A549 (cell line): ENCODE results near the gene SHISAL2A. TPM values are rescaled to one million over a fixed set of nuclear protein-coding genes. Genes with fewer than 3 reads are reported as not detected.

Experiments
- ATAC-seq, 2 experiments: fragments of 200-7000 bp in 1 of 2; fragments of >200 bp in 1 of 2; cut with Nextera tagmentation in 1 of 2; cut with Tn5 transposase in 1 of 2; 3 replicates each; pipeline versions ENCODE4 v1.8.0 to v1.9.1; 2018 to 2020; ENCODE audit warnings: mild to moderate bottlenecking in 1 of 2, moderate library complexity in 1 of 2
- CTCF ChIA-PET: fragments of 300-600 bp; sonication (Branson Sonifier 250); formaldehyde crosslinking; extraction: SDS; loops from one replicate; lab custom pipeline; 2021; ENCODE audit warnings: antibody characterized with exemption, inconsistent platforms; lab: Yijun Ruan, JAX
- POLR2A ChIA-PET: fragments of 350-600 bp; formaldehyde crosslinking; extraction: SDS; loops from one replicate; lab custom pipeline; 2021; ENCODE audit warnings: antibody characterized with exemption, inconsistent platforms; lab: Yijun Ruan, JAX
- DNase-seq, 2 experiments: peaks; one replicate each; pipeline versions ENCODE4 v3.0.0 to v3.0.0-alpha.2; 2011 to 2016; ENCODE audit warnings: low read depth in 1 of 2, low spot score in 1 of 2
- FAIRE-seq: peaks from 2 replicates; lab custom pipeline; 2011; peaks lifted over from hg19 to GRCh38; lab: Jason Lieb, UNC
- H3K27ac ChIP-seq, 2 experiments: fragments of >200 bp; sonication (Bioruptor Twin); formaldehyde crosslinking; 3 replicates each; pipeline ENCODE4 v1.5.1; 2016 to 2017
- H3K4me1 ChIP-seq: fragments of >200 bp; sonication (Bioruptor Twin); formaldehyde crosslinking; 3 replicates; pipeline ENCODE4 v1.6.1; 2016
- H3K4me2 ChIP-seq: fragments of >200 bp; sonication (Bioruptor Twin); formaldehyde crosslinking; 3 replicates; pipeline ENCODE4 v1.6.1; 2016
- H3K4me3 ChIP-seq: fragments of >200 bp; sonication (Bioruptor Twin); formaldehyde crosslinking; 3 replicates; pipeline ENCODE4 v1.5.1; 2016
- H3K9me3 ChIP-seq: fragments of >200 bp; sonication (Bioruptor Twin); formaldehyde crosslinking; 3 replicates; pipeline ENCODE4 v1.6.1; 2016
- CHD4 ChIP-seq: fragments of 200-600 bp; sonication (generic); IDR thresholded peaks from 2 replicates; pipeline ENCODE4 v1.6.1; 2016; ENCODE audit warnings: antibody characterized with exemption, mild to moderate bottlenecking, borderline replicate concordance
- EHMT2 ChIP-seq: fragments of 200-600 bp; sonication (generic); IDR thresholded peaks from 2 replicates; pipeline ENCODE4 v1.6.1; 2016; ENCODE audit warnings: antibody characterized with exemption, low read depth, mild to moderate bottlenecking, moderate library complexity
- FOSB ChIP-seq: fragments of 250-450 bp; sonication (Bioruptor Pico); IDR thresholded peaks from 2 replicates; pipeline ENCODE4 v1.5.0; 2020; ENCODE audit warnings: mild to moderate bottlenecking, moderate library complexity
- HOXA7 ChIP-seq: fragments of 250-450 bp; sonication (Bioruptor Pico); IDR thresholded peaks from 2 replicates; pipeline ENCODE4 v1.5.0; 2020; ENCODE audit warnings: mild to moderate bottlenecking, moderate library complexity
- HOXB5 ChIP-seq: fragments of 250-450 bp; sonication (Bioruptor Pico); IDR thresholded peaks from 2 replicates; pipeline ENCODE4 v1.5.0; 2020; ENCODE audit warnings: mild to moderate bottlenecking, moderate library complexity
- JUN ChIP-seq, 2 experiments: fragments of >200 bp; sonication (Bioruptor Twin); formaldehyde crosslinking; IDR thresholded peaks; 2 replicates in 1 of 2; 3 replicates in 1 of 2; pipeline ENCODE4 v1.6.1; 2016 to 2017
- MAFK ChIP-seq: fragments of 450-650 bp; IDR thresholded peaks from 2 replicates; pipeline ENCODE4 v1.6.1; 2014; ENCODE audit not compliant: partially characterized antibody
- MAZ ChIP-seq: fragments of 150-350 bp; IDR thresholded peaks from 2 replicates; pipeline ENCODE4 v1.6.1; 2014; ENCODE audit warnings: antibody characterized with exemption, low read depth, low read length, borderline replicate concordance
- MYC ChIP-seq: IDR thresholded peaks from 2 replicates; pipeline ENCODE4 v1.6.1; 2012; ENCODE audit warnings: mild to moderate bottlenecking, inconsistent platforms, low read length, improper control_type of control experiment, borderline replicate concordance
- NPAS2 ChIP-seq: fragments of 250-450 bp; sonication (Bioruptor Pico); IDR thresholded peaks from 2 replicates; pipeline ENCODE4 v1.8.0; 2022; ENCODE audit warnings: mild to moderate bottlenecking, moderate library complexity, borderline replicate concordance
- POLR2A ChIP-seq: IDR thresholded peaks from 2 replicates; pipeline ENCODE4 v1.6.1; 2012; ENCODE audit warnings: mild to moderate bottlenecking, low read length
- POLR2AphosphoS2 ChIP-seq: conservative IDR thresholded peaks from 2 replicates; pipeline ENCODE4 v1.6.1; 2012; ENCODE audit warnings: low read length, improper control_type of control experiment, inconsistent platforms
- RAD21 ChIP-seq, 2 experiments: fragments of >200 bp in 1 of 2; sonication (Bioruptor Twin) in 1 of 2; formaldehyde crosslinking in 1 of 2; IDR thresholded peaks in 1 of 2; conservative IDR thresholded peaks in 1 of 2; 2 replicates in 1 of 2; 3 replicates in 1 of 2; pipeline ENCODE4 v1.6.1; 2012 to 2018; ENCODE audit warnings: inconsistent platforms in 1 of 2
- RARB ChIP-seq: fragments of 250-450 bp; sonication (Bioruptor Pico); IDR thresholded peaks from 2 replicates; pipeline ENCODE4 v1.8.0; 2021; ENCODE audit warnings: mild to moderate bottlenecking, moderate library complexity
- RCOR1 ChIP-seq: fragments of 150-350 bp; IDR thresholded peaks from 2 replicates; pipeline ENCODE4 v1.6.1; 2014; ENCODE audit warnings: antibody characterized with exemption, low read length, low read depth
- RFX5 ChIP-seq: fragments of 450-650 bp; IDR thresholded peaks from 2 replicates; pipeline ENCODE4 v1.7.1; 2014; ENCODE audit warnings: antibody characterized with exemption, mild to moderate bottlenecking, moderate library complexity
- TFCP2L1 ChIP-seq: fragments of 250-450 bp; sonication (Bioruptor Pico); IDR thresholded peaks from 2 replicates; pipeline ENCODE4 v1.5.0; 2021; ENCODE audit warnings: mild to moderate bottlenecking
- TP53 ChIP-seq: fragments of 250-450 bp; sonication (Bioruptor Pico); IDR thresholded peaks from 2 replicates; pipeline ENCODE4 v1.5.0; 2021; ENCODE audit warnings: mild to moderate bottlenecking, moderate library complexity
- ZC3H11A ChIP-seq: fragments of 450-650 bp; IDR thresholded peaks from 2 replicates; pipeline ENCODE4 v1.6.1; 2014; ENCODE audit warnings: antibody characterized with exemption, mild to moderate bottlenecking
- ZFP36 ChIP-seq: fragments of 450-650 bp; IDR thresholded peaks from 2 replicates; pipeline ENCODE4 v1.6.1; 2014; ENCODE audit warnings: borderline replicate concordance; ENCODE audit not compliant: partially characterized antibody
- ZNF302 ChIP-seq: fragments of 250-450 bp; sonication (Bioruptor Pico); IDR thresholded peaks from 2 replicates; pipeline ENCODE4 v1.9.0; 2021; ENCODE audit warnings: inconsistent platforms, mild to moderate bottlenecking, moderate library complexity
- ZSCAN20 ChIP-seq: fragments of 250-450 bp; sonication (Bioruptor Pico); IDR thresholded peaks from 2 replicates; pipeline ENCODE4 v1.8.0; 2022; ENCODE audit warnings: mild to moderate bottlenecking, moderate library complexity
- WGBS: methylation state at CpG from one replicate; pipeline ENCODE4 v1.1.6; 2017; ENCODE audit errors: missing lambda C conversion rate; 5-methylcytosine and 5-hydroxymethylcytosine counted together
- polyA plus RNA-seq, 4 experiments: library from polyadenylated mRNA; depleted of rRNA in 3 of 4; stranded (reverse); fragments of >200 nt; fragmentation: RNase III in 1 of 4; extraction: RNeasy Plus Mini Kit Qiagen cat#74134 plus additional on column Dnase treatment in 1 of 4; gene quantifications; 2 replicates in 3 of 4; 3 replicates in 1 of 4; pipeline ENCODE4 v1.2.3, GENCODE V29; 2011 to 2017
- TF ChIP-seq, protein P1 (sequence below): fragments of 200-600 bp; sonication (generic); IDR thresholded peaks from 2 replicates; pipeline ENCODE4 v1.6.1; 2016; ENCODE audit warnings: antibody characterized with exemption, mild to moderate bottlenecking, moderate library complexity
- TF ChIP-seq, protein P2 (sequence below): IDR thresholded peaks from 2 replicates; pipeline ENCODE4 v1.6.1; 2012; ENCODE audit warnings: low read depth, borderline replicate concordance
- TF ChIP-seq, protein P3 (sequence below): fragments of 150-350 bp; IDR thresholded peaks from 2 replicates; pipeline ENCODE4 v1.6.1; 2014; ENCODE audit warnings: low read depth, mild to moderate bottlenecking, low read length
- TF ChIP-seq, protein P4 (sequence below): IDR thresholded peaks from 2 replicates; pipeline ENCODE4 v1.6.1; 2012
- TF ChIP-seq, protein P5 (sequence below): fragments of >200 bp; sonication (Bioruptor Twin); formaldehyde crosslinking; IDR thresholded peaks from 3 replicates; pipeline ENCODE4 v1.6.1; 2016

Gene SHISAL2A
- polyA plus RNA-seq, 2 of the 4 experiments (the other 2 are of a cell fraction): not detected

- TF ChIP-seq, protein P1, sequence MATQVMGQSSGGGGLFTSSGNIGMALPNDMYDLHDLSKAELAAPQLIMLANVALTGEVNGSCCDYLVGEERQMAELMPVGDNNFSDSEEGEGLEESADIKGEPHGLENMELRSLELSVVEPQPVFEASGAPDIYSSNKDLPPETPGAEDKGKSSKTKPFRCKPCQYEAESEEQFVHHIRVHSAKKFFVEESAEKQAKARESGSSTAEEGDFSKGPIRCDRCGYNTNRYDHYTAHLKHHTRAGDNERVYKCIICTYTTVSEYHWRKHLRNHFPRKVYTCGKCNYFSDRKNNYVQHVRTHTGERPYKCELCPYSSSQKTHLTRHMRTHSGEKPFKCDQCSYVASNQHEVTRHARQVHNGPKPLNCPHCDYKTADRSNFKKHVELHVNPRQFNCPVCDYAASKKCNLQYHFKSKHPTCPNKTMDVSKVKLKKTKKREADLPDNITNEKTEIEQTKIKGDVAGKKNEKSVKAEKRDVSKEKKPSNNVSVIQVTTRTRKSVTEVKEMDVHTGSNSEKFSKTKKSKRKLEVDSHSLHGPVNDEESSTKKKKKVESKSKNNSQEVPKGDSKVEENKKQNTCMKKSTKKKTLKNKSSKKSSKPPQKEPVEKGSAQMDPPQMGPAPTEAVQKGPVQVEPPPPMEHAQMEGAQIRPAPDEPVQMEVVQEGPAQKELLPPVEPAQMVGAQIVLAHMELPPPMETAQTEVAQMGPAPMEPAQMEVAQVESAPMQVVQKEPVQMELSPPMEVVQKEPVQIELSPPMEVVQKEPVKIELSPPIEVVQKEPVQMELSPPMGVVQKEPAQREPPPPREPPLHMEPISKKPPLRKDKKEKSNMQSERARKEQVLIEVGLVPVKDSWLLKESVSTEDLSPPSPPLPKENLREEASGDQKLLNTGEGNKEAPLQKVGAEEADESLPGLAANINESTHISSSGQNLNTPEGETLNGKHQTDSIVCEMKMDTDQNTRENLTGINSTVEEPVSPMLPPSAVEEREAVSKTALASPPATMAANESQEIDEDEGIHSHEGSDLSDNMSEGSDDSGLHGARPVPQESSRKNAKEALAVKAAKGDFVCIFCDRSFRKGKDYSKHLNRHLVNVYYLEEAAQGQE: no peak
- TF ChIP-seq NPAS2 (CRISPR knock-in tag) (no peak), TFCP2L1 (CRISPR knock-in tag) (no peak), HOXA7 (CRISPR knock-in tag) (no peak)
Observed at GRCh38 chr1:52679048-52679447, 46.1 kb downstream of the SHISAL2A start (continued).

DNA sequence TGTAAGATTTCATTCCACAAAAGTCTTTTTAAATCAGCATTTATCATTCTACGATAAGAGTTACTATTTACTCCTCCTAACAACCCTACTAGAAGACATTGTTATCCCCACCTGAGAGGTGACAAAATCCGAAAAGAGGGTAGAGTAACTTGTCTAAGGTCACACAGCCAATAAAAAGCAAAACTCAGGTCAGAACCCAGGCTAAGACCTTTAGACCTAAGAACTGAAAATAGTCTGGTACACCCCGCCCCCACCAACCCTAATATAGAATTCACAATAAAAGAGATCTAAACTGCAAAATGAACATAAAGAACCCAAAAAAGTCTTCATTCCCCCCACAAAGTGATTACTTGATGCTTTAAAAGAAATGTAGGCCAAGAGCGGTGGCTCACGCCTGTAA is 46.5 kb downstream of the SHISAL2A start:
- Histone ChIP-seq H3K27ac (no peak overlapping the region; a peak in 1 of 6 replicates), H3K4me2 (no peak overlapping the region), H3K4me1 (no peaks in the 10 kb centered on the region), H3K9me3 (no peaks in the 10 kb centered on the region), H3K4me3 (no peak overlapping the region)
- CTCF ChIA-PET: interaction anchor here (1.6 kb wide), 1 partner anchor 12 kb away, joined by 4 read pairs; no protein-coding TSS in a partner anchor
- DNase-seq: no peak
- POLR2A ChIA-PET: no interaction called here
- no peak for ATAC-seq
- TF ChIP-seq MAZ: no peak
- no peak for TF ChIP-seq TFCP2L1 (CRISPR knock-in tag)
- TF ChIP-seq RCOR1: no peak
- TF ChIP-seq HOXB5 (CRISPR knock-in tag): no peak
- TF ChIP-seq RFX5: no peak
- TF ChIP-seq EHMT2: no peak
- no peak for FAIRE-seq
- 86% methylated on average over 5 of the region's 5 CpGs for WGBS

DNA sequence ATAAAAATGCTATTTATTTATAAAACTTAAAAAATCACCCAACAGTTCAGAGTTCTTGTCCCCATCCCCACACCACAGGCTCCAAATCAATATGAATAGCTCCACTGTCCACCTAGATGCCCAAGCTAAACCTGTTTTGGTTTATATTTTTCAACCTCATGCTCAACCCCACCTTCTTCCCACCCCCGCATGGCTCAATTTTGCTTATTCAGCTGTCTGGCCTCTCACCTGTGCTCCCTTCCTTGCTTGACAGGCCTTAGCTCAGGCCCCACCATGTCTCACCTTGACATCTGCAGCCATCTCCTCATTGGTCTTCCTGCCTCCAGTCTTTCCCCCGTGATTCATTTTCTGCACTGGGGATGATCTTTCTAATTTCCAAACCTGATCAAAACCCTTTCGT is 47.4 kb downstream of the SHISAL2A start:
- WGBS: 88% methylated on average over 3 of the region's 3 CpGs
- TF ChIP-seq MYC (no peak), CHD4 (no peak), RAD21 (conservative IDR thresholded peaks at IDR 0.05 in 1 of 2, IDR thresholded peaks at IDR 0.05 in 1 of 2) (no peak), POLR2AphosphoS2 (no peak), ZNF302 (CRISPR knock-in tag) (no peak), RARB (CRISPR knock-in tag) (no peak), JUN (IDR thresholded peaks at IDR 0.05) (no peak), ZFP36 (no peak), FOSB (CRISPR knock-in tag) (no peak), ZC3H11A (no peak), ZSCAN20 (CRISPR knock-in tag) (no peak), RCOR1 (no peak), TP53 (CRISPR knock-in tag) (no peak), MAFK (no peak), POLR2A (no peak)
- TF ChIP-seq, protein P2, sequence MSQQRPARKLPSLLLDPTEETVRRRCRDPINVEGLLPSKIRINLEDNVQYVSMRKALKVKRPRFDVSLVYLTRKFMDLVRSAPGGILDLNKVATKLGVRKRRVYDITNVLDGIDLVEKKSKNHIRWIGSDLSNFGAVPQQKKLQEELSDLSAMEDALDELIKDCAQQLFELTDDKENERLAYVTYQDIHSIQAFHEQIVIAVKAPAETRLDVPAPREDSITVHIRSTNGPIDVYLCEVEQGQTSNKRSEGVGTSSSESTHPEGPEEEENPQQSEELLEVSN: no peak
- TF ChIP-seq, protein P3, sequence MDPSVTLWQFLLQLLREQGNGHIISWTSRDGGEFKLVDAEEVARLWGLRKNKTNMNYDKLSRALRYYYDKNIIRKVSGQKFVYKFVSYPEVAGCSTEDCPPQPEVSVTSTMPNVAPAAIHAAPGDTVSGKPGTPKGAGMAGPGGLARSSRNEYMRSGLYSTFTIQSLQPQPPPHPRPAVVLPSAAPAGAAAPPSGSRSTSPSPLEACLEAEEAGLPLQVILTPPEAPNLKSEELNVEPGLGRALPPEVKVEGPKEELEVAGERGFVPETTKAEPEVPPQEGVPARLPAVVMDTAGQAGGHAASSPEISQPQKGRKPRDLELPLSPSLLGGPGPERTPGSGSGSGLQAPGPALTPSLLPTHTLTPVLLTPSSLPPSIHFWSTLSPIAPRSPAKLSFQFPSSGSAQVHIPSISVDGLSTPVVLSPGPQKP: no peak
- TF ChIP-seq, protein P4, sequence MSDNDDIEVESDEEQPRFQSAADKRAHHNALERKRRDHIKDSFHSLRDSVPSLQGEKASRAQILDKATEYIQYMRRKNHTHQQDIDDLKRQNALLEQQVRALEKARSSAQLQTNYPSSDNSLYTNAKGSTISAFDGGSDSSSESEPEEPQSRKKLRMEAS: no peak
- TF ChIP-seq, protein P5, sequence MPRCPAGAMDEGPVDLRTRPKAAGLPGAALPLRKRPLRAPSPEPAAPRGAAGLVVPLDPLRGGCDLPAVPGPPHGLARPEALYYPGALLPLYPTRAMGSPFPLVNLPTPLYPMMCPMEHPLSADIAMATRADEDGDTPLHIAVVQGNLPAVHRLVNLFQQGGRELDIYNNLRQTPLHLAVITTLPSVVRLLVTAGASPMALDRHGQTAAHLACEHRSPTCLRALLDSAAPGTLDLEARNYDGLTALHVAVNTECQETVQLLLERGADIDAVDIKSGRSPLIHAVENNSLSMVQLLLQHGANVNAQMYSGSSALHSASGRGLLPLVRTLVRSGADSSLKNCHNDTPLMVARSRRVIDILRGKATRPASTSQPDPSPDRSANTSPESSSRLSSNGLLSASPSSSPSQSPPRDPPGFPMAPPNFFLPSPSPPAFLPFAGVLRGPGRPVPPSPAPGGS: no peak
- ChIA-PET CTCF (no interaction called here), POLR2A (no interaction called here)
- no peaks in the 10 kb centered on the region for H3K9me3 ChIP-seq
- ATAC-seq (no peak), FAIRE-seq (no peak), DNase-seq (no peak)
- H3K4me3 ChIP-seq: no peak overlapping the region
- H3K4me1 ChIP-seq: no peaks in the 10 kb centered on the region
- H3K4me2 ChIP-seq: no peak overlapping the region
- no peak overlapping the region for H3K27ac ChIP-seq
